DND-41 (cell line): ENCODE data around the gene RGL3.

Source experiments
- CTCF ChIP-seq: IDR thresholded peaks from 2 replicates; pipeline ENCODE4 v1.5.1; 2012; ENCODE audit warnings: borderline replicate concordance, low read length, moderate library complexity, mild to moderate bottlenecking; ENCODE audit not compliant: poor library complexity, severe bottlenecking; ENCODE audit errors: extremely low read depth
- EZH2 ChIP-seq: IDR thresholded peaks from 3 replicates; pipeline ENCODE4 v1.6.1; 2012; ENCODE audit warnings: borderline replicate concordance, low read depth, mild to moderate bottlenecking, moderate library complexity, low read length, inconsistent platforms; ENCODE audit not compliant: severe bottlenecking

DNA sequence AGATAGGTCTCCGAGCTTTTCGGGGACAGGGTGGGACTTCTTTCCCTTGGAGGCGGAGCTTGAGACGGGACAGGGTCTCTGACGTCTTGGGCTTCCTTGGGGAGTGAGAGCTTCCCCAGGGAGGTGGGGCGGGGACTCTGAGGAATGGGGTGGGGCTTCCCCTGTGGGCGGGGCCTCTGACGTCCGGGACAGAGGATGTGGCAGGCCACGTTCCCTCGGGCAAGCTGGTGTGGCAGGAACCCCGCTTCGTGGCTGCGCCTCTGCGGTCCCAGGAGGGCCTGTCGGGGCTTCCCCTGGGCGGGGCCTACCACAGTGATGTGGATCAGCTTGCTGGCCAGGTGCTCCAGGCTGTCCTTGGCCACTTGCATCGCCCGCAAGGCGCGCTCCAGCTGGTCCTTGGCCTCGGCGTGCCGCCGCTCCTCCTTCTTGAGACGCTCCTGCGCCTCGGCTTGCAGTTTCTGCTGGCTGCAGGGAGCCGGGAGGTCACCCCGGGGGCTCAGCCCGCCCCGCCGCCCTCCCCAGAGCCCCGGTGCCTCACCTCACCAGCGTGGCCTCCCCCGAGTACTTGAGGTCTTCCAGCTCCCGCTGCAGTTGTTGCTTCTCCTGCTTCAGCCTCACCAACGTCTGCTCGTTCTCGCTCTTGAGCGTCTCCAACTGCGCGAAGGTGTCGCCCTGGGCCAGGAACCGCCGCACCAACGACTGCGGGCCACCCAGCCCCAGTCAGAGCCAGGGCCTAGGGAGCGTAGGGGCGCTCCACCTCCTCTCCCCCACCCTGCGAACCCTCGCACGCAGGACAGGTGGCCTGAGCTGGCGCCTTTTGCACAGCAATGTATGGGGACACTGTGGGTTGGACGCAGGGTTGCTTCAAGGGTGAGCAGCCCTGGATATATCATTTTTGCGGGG, 3.3 kb upstream of the RGL3 start:
- TF ChIP-seq CTCF (no peak), EZH2 (no peak)
